CMK (cell line): ENCODE results near the gene ST6GAL1.

Experiments
- DNase-seq: peaks from one replicate; pipeline ENCODE4 v3.0.0-alpha.2; 2010; ENCODE audit warnings: low read depth

ST6GAL1 gene

GRCh38 chr3:186917512-186918312 is 12.6 kb upstream of the ST6GAL1 start:
- DNase-seq = no peak

GRCh38 chr3:186920301-186920700 is 10.0 kb upstream of the ST6GAL1 start:
- no peak for DNase-seq

GRCh38 chr3:186920796-186921195 is 9.5 kb upstream of the ST6GAL1 start:
- DNase-seq = no peak

- no peak for DNase-seq
These were observed 8.7 kb upstream of the ST6GAL1 start for GRCh38 chr3:186921578-186921977.

- DNase-seq = no peak
These were observed 8.1 kb upstream of the ST6GAL1 start for GRCh38 chr3:186922224-186922623.

- DNase-seq = no peak
These were observed 7.5 kb upstream of the ST6GAL1 start for GRCh38 chr3:186922790-186923189.

- DNase-seq = no peak
These were observed 7.1 kb upstream of the ST6GAL1 start for GRCh38 chr3:186923241-186923640.

GRCh38 chr3:186925826-186926225 is 4.5 kb upstream of the ST6GAL1 start:
- DNase-seq = no peak

- no peak for DNase-seq
These were observed 1.1 kb upstream of the ST6GAL1 start for GRCh38 chr3:186929186-186929585.

- DNase-seq = no peak
These were observed 641 bp upstream of the ST6GAL1 start for GRCh38 chr3:186929685-186930084.

- DNase-seq = peak; percentile 45
These were observed 560 bp downstream of the ST6GAL1 start for GRCh38 chr3:186930641-186931531.

- DNase-seq = no peak
These were observed 1.4 kb downstream of the ST6GAL1 start for GRCh38 chr3:186931532-186932280.

GRCh38 chr3:186932281-186933181 is 2.2 kb downstream of the ST6GAL1 start:
- DNase-seq = peak; percentile 33

GRCh38 chr3:186933816-186934215 is 3.5 kb downstream of the ST6GAL1 start:
- DNase-seq = no peak

GRCh38 chr3:186935133-186935532 is 4.8 kb downstream of the ST6GAL1 start:
- DNase-seq = no peak

GRCh38 chr3:186937017-186937875 is 6.9 kb downstream of the ST6GAL1 start:
- DNase-seq = no peak

- peak; percentile 53 for DNase-seq
These were observed 8.4 kb downstream of the ST6GAL1 start for GRCh38 chr3:186938716-186939115.

- DNase-seq = no peak
These were observed 9.2 kb downstream of the ST6GAL1 start for GRCh38 chr3:186939536-186939935.

- DNase-seq = no peak
These were observed 10.6 kb downstream of the ST6GAL1 start for GRCh38 chr3:186940967-186941366.

- no peak for DNase-seq
These were observed 11.8 kb downstream of the ST6GAL1 start for GRCh38 chr3:186942168-186942567.
